Activated CD4-positive, alpha-beta memory T cell treated with anti-CD3 and anti-CD28 coated beads for 36 hours (primary cell): ENCODE results near the gene GRHL1. TPM values are rescaled to one million over a fixed set of nuclear protein-coding genes. Genes with fewer than 3 reads are reported as not detected.
"Not testable (repeated sequence)": the region's sequence is repeated elsewhere in the genome, so short reads cannot be mapped to it uniquely, and the experiment has no call there.

Experiments used
- CTCF ChIA-PET: fragments of 350-600 bp; sonication (Branson Sonifier 250); formaldehyde crosslinking; loops from one replicate; lab custom pipeline; 2021; ENCODE audit warnings: antibody characterized with exemption, inconsistent platforms; lab: Charles Lee
- POLR2A ChIA-PET: fragments of 350-600 bp; sonication (Branson Sonifier 250); formaldehyde crosslinking; loops from one replicate; lab custom pipeline; 2021; ENCODE audit warnings: antibody characterized with exemption; lab: Charles Lee
- DNase-seq: peaks from one replicate; pipeline ENCODE4 v3.0.0-alpha.2; 2020
- H3K27ac Mint-ChIP-seq: one replicate; pipeline ENCODE4 v1.8.0; 2021; ENCODE audit warnings: mixed read lengths
- H3K27me3 Mint-ChIP-seq: one replicate; pipeline ENCODE4 v1.8.0; 2021; ENCODE audit warnings: mixed read lengths
- H3K36me3 Mint-ChIP-seq: one replicate; pipeline ENCODE4 v1.8.0; 2021; ENCODE audit warnings: mixed read lengths
- H3K4me1 Mint-ChIP-seq: one replicate; pipeline ENCODE4 v1.8.0; 2021; ENCODE audit warnings: low read depth, mixed read lengths
- H3K4me3 Mint-ChIP-seq: one replicate; pipeline ENCODE4 v1.8.0; 2021; ENCODE audit warnings: mild to moderate bottlenecking, mixed read lengths
- H3K9me3 Mint-ChIP-seq: one replicate; pipeline ENCODE4 v1.8.0; 2021; ENCODE audit warnings: mixed read lengths
- intact Hi-C: fragments of 100-400 bp; cut with micrococcal nuclease; formaldehyde crosslinking; loops from one replicate; pipeline ENCODE4 v1.15.1; 2023
- total RNA-seq, 2 experiments: library from RNA; stranded (reverse); gene quantifications; one replicate each; pipeline ENCODE4 v1.2.3, GENCODE V29; 2021

The GRHL1 gene
- total RNA-seq, 2 experiments from 2014 or later: 1.00 to 1.1 TPM

DNA sequence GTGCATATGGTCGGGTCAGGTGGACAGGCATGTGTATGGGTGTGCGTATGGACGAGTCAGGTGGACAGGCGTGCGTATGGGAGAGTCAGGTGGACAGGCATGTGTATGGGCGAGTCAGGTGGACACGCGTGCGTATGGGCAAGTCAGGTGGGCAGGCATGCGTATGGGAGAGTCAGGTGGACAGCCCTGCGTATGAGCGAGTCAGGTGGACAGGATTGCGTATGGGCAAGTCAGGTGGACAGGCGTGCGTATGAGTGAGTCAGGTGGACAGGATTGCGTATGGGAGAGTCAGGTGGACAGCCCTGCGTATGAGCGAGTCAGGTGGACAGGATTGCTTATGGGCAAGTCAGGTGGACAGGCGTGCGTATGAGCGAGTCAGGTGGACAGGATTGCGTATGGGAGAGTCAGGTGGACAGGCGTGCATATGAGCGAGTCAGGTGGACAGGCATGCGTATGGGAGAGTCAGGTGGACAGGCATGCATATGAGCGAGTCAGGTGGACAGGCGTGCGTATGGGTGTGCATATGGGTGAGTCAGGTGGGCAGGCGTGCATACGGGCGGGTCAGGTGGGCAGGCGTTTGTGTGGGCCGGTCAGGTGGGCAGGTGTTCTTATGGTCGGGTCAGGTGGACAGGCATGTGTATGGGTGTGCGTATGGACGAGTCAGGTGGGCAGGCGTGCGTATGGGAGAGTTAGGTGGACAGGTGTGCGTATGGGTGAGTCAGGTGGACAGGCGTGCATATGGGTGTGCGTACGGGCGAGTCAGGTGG, 62.3 kb downstream of the GRHL1 start:
- H3K36me3 Mint-ChIP-seq, H3K4me3 Mint-ChIP-seq, POLR2A ChIA-PET, DNase-seq, H3K27ac Mint-ChIP-seq, H3K4me1 Mint-ChIP-seq, intact Hi-C loops, H3K9me3 Mint-ChIP-seq, CTCF ChIA-PET, H3K27me3 Mint-ChIP-seq: not testable (repeated sequence)

DNA sequence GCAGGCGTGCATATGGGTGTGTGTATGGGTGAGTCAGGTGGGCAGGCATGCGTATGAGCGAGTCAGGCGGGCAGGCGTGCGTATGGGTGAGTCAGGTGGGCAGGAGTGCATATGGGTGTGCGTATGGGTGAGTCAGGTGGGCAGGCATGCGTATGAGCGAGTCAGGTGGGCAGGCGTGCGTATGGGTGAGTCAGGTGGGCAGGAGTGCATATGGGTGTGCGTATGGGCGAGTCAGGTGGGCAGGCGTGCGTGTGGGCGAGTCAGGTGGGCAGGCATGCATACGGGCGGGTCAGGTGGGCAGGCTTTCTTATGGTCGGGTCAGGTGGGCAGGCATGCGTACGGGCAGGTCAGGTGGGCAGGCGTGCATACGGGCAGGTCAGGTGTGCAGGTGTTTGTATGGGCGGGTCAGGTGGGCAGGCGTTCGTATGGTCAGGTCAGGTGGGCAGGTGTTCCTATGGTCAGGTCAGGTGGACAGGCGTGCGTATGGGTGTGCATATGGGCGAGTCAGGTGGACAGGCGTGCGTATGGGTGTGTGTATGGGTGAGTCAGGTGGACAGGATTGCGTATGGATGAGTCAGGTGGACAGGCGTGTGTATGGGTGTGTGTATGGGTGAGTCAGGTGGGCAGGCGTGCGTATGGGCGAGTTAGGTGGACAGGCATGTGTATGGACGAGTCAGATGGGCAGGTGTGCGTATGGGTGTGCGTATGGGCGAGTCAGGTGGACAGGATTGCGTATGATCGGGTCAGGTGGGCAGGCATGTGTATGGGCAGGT, 63.1 kb downstream of the GRHL1 start:
- Mint-ChIP-seq H3K27me3 (peaks cover 3% of the 10 kb centered on the region), H3K4me3 (no peak overlapping the region), H3K4me1 (no peaks in the 10 kb centered on the region), H3K9me3 (peaks cover 4% of the 10 kb centered on the region), H3K36me3 (no peaks in the 10 kb centered on the region), H3K27ac (no peak overlapping the region)
- ChIA-PET POLR2A (no interaction called here), CTCF (no interaction called here)
- DNase-seq: no peak
- intact Hi-C loops: no loop called here

DNA sequence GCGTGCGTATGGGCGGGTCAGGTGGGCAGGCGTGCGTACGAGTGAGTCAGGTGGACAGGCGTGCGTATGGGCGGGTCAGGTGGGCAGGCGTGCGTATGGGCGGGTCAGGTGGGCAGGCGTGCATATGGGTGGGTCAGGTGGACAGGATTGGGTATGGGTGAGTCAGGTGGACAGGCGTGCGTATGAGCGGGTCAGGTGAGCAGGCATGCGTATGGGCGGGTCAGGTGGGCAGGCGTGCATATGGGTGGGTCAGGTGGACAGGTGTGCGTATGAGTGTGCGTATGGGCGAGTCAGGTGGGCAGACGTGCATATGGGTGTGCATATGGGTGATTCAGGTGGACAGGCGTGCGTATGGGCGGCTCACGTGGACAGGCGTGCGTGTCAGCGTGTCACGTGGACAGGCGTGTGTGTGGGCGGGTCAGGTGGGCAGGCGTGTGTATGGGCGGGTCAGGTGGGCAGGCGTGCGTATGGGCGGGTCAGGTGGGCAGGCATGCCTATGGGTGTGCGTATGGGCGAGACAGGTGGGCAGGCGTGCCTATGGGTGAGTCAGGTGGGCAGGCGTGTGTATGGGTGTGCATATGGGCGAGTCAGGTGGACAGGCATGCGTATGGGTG, 64.0 kb downstream of the GRHL1 start:
- POLR2A ChIA-PET, H3K9me3 Mint-ChIP-seq, H3K4me1 Mint-ChIP-seq, H3K4me3 Mint-ChIP-seq, DNase-seq, intact Hi-C loops, H3K27ac Mint-ChIP-seq, H3K36me3 Mint-ChIP-seq, H3K27me3 Mint-ChIP-seq, CTCF ChIA-PET: not testable (repeated sequence)

DNA sequence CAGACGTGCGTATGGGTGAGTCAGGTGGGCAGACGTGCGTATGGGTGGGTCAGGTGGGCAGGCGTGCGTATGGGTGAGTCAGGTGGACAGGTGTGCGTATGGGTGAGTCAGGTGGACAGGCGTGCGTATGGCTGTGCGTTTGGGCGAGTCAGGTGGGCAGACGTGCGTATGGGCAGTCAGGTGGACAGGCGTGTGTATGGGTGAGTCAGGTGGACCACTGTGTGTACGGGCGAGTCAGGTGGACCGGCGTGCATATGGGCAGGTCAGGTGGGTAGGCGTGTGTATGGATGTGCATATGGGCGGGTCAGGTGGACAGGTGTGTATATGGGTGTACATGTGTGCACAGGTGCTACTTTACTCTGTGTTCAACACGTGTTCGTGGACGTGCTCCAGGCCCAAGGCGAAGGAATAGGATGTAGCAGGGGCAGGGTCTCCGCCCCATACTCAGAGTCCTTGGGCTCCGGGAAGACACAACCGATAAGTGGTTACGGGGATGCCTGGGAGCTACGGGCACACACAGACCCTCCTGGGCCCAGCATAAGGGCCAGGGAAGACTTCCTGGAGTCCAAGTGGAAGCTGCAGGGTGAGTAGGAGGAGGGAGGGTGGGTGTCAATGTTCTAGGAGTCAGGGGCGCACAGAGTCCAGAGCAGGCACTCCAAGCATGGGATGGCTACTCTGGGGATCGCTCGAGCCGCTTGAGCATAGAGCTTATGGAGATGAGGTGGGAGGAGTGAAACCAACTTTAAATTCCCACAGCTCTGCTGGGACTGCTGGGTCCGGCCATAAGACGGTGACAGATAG, 64.7 kb downstream of the GRHL1 start:
- Mint-ChIP-seq H3K4me3 (no peak overlapping the region), H3K4me1 (no peaks in the 10 kb centered on the region), H3K36me3 (no peaks in the 10 kb centered on the region), H3K27ac (no peak overlapping the region), H3K27me3 (peaks cover 3% of the 10 kb centered on the region), H3K9me3 (peaks cover 4% of the 10 kb centered on the region)
- DNase-seq: no peak
- POLR2A ChIA-PET: no interaction called here
- CTCF ChIA-PET: no interaction called here
- intact Hi-C loops: no loop called here

DNA sequence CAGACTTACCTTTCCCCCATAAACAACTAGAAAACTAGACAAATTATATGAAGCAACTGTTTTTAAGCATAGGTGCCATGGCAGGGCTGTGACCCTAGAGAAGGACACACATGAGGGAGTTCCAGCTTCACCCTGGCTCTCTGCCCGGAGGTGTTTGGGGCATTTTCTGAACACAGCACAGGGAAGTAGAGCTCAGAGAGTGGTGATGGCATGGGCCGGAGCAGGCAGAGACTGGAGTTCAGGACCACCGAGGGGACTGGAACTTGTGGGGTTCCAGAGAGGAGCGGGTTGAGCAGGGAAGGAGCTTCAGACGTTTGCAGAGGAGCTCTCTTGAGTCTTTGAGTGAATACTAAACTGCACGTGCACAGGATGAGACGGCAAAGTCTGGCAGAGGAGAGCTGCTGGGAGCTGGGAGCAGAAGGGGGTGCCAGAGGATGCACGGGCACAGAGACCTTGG, 65.3 kb downstream of the GRHL1 start:
- intact Hi-C loops: no loop called here
- Mint-ChIP-seq H3K27me3 (peaks cover 3% of the 10 kb centered on the region), H3K27ac (no peak overlapping the region), H3K4me3 (no peak overlapping the region), H3K9me3 (peaks cover 4% of the 10 kb centered on the region), H3K4me1 (no peaks in the 10 kb centered on the region), H3K36me3 (no peaks in the 10 kb centered on the region)
- ChIA-PET CTCF (interaction anchor here (0.7 kb wide), 1 partner anchor 32 kb away, joined by 3 read pairs; no protein-coding TSS in a partner anchor), POLR2A (no interaction called here)
- DNase-seq: no peak

DNA sequence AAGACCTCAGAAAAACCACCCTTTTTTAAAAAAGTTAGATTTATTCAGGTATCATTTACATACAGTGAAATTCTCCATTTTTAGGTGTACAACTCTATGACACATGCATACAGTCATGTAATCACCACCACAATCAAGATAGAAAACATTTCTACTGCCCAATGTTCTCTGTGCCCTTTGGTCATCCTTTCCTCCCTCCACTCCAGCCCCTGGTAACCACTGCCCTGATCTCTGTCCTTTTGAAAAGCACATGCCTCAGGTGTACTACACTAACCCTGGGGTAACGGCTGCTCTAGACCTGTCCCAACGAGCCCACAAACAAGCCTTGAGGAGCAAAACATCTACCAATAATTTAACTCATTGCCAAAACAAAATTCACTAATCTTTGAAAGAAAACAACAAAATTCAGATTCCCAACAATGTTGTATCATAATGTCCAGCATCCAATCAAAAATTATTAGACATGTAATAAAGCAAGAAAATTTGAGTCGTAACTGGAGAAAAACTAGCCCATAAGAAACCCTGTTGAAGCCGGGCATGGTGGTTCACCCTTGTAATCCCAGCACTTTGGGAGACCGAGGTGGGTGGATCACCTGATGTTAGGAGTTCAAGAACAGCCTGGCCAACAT, 65.9 kb downstream of the GRHL1 start:
- intact Hi-C loops: no loop called here
- Mint-ChIP-seq H3K9me3 (peaks cover 4% of the 10 kb centered on the region), H3K27me3 (peaks cover 3% of the 10 kb centered on the region), H3K4me3 (no peak overlapping the region), H3K36me3 (no peaks in the 10 kb centered on the region), H3K27ac (no peak overlapping the region), H3K4me1 (no peaks in the 10 kb centered on the region)
- no peak for DNase-seq
- CTCF ChIA-PET: interaction anchor here (0.7 kb wide), 1 partner anchor 33 kb away, joined by 3 read pairs; no protein-coding TSS in a partner anchor
- POLR2A ChIA-PET: no interaction called here

DNA sequence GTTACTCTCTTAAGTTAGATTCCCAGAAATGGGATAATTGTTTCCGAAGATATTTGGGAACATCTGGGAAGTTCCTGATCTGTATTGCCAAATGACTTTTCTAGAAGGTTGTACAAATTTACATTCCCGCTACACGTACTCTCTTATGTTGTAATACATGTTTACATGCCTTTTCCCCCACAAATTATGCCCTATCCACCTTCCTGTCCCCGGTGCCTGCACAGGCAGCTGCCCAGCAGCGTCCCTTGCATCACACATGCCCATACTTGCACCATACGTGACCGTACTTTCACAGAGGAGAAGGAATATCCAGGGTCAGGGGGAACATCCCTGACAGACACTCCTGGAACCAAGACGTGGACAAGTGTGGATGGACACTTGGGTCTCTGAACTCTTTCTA, 67.7 kb downstream of the GRHL1 start:
- Mint-ChIP-seq H3K4me1 (no peaks in the 10 kb centered on the region), H3K27ac (no peak overlapping the region), H3K27me3 (peaks cover 3% of the 10 kb centered on the region), H3K36me3 (no peaks in the 10 kb centered on the region), H3K9me3 (peaks cover 4% of the 10 kb centered on the region), H3K4me3 (no peak overlapping the region)
- ChIA-PET POLR2A (no interaction called here), CTCF (interaction anchor here (1.7 kb wide), 1 partner anchor 53 kb away, joined by 5 read pairs; no protein-coding TSS in a partner anchor)
- no peak for DNase-seq
- intact Hi-C loops: no loop called here

DNA sequence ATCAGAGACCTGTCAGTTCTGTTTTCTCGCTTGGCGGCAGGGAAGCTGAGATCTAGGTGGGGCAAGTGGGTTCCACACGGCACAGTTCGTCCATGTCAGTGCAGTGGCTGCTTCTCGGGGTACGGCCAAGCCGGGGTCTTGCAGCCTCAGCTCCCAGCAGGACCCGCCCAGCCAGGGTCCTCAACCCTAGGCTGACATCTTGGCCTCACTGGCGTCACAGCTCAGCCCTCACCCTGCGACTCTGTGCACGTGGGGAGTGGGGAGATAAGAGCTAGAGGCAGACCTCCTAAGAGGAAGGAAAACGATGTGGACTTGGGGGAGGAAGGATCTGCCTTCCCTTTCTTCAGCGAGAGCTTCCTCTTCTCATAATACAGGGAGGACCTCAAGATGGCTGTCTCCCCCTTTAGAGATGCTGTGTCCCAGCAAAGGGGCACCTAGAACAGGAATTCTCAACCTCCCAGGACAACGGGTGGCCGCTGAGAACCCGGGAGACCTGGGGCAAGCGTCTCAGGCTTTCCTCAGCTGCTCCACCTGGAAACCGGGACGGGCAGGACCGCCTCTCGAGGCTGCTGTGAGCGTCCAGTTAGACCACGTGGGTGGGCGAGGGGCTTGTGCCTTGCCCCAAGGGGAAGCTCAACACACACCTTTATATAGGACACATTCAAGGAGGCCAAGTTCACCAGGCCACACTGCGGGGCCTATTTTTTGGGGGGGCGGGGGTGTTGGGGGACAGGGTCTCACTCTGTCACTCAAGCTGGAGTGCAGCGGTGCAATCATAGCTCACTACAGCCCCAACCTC, 68.3 kb downstream of the GRHL1 start:
- ChIA-PET CTCF (interaction anchor here (1.7 kb wide), 1 partner anchor 52 kb away, joined by 5 read pairs; no protein-coding TSS in a partner anchor), POLR2A (no interaction called here)
- H3K36me3 Mint-ChIP-seq: no peaks in the 10 kb centered on the region

DNA sequence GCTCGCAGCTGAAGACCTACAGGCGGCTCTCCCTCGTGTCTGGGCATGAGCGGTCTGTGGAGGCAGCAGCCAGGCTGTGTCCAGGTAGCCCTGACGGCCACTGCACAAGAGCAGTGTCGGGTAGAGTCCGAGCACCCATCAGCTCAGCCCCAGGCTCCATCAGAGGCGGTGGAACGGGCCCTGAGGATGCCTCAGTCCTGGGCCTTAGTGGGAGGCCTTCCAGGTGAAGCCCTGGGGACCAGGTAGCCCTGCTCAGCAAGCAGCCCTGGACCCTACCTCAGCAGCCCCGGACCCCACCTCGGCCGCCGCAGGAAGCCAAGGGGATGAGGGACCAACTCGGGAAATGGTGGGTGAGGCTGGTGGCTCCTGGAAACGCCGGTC, 70.5 kb downstream of the GRHL1 start:
- intact Hi-C loops: no loop called here
- Mint-ChIP-seq H3K4me3 (no peak overlapping the region), H3K36me3 (no peaks in the 10 kb centered on the region), H3K4me1 (no peaks in the 10 kb centered on the region), H3K9me3 (peaks cover 4% of the 10 kb centered on the region), H3K27me3 (peaks cover 3% of the 10 kb centered on the region), H3K27ac (no peak overlapping the region)
- CTCF ChIA-PET: interaction anchor here (0.9 kb wide), 1 partner anchor 208 kb away, joined by 3 read pairs; no protein-coding TSS in a partner anchor
- no peak for DNase-seq
- POLR2A ChIA-PET: no interaction called here

More for the DNA sequence above, 68.3 kb downstream of the GRHL1 start:
- peaks cover 4% of the 10 kb centered on the region for H3K9me3 Mint-ChIP-seq
- H3K4me1 Mint-ChIP-seq: no peaks in the 10 kb centered on the region
- no peak for DNase-seq
- intact Hi-C loops: no loop called here
- no peak overlapping the region for H3K4me3 Mint-ChIP-seq
- peaks cover 3% of the 10 kb centered on the region for H3K27me3 Mint-ChIP-seq
- H3K27ac Mint-ChIP-seq: no peak overlapping the region

DNA sequence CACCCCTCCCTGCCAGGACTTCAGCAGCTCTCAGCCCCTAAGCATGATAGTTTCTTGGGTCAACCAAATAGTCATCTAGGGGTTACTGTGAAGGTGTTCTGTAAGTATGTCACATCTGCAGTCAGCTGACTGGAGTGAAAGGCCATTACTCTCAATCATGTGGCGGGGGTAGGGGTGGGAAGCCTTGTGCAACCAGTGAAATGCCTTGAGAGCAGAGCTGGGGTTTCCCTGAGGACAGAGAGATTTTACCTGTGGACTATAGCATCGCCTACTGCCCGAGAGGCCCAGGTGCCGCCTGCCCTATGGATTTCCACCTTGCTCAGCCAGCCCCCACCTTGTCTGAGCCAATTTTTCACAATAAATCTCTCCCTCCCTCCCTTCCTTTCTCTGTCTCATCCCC, 71.0 kb downstream of the GRHL1 start:
- intact Hi-C loops: no loop called here
- H3K27ac Mint-ChIP-seq: no peak overlapping the region
- H3K4me3 Mint-ChIP-seq: no peak overlapping the region
- H3K4me1 Mint-ChIP-seq: no peaks in the 10 kb centered on the region
- H3K27me3 Mint-ChIP-seq: peaks cover 1% of the 10 kb centered on the region
- no peak for DNase-seq
- CTCF ChIA-PET: no interaction called here
- H3K36me3 Mint-ChIP-seq: no peaks in the 10 kb centered on the region
- POLR2A ChIA-PET: no interaction called here
- H3K9me3 Mint-ChIP-seq: peaks cover 2% of the 10 kb centered on the region
